GM21367 (cell line): ENCODE measurements around the gene PANX2.
"Not testable (repeated sequence)": the region's sequence is repeated elsewhere in the genome, so short reads cannot be mapped to it uniquely, and the experiment has no call there.

Experiments
- ATAC-seq: cut with Tn5 transposase; IDR thresholded peaks from one replicate; pipeline ENCODE4 v1.9.1; 2021; ENCODE audit not compliant: unreplicated experiment

Gene PANX2

DNA sequence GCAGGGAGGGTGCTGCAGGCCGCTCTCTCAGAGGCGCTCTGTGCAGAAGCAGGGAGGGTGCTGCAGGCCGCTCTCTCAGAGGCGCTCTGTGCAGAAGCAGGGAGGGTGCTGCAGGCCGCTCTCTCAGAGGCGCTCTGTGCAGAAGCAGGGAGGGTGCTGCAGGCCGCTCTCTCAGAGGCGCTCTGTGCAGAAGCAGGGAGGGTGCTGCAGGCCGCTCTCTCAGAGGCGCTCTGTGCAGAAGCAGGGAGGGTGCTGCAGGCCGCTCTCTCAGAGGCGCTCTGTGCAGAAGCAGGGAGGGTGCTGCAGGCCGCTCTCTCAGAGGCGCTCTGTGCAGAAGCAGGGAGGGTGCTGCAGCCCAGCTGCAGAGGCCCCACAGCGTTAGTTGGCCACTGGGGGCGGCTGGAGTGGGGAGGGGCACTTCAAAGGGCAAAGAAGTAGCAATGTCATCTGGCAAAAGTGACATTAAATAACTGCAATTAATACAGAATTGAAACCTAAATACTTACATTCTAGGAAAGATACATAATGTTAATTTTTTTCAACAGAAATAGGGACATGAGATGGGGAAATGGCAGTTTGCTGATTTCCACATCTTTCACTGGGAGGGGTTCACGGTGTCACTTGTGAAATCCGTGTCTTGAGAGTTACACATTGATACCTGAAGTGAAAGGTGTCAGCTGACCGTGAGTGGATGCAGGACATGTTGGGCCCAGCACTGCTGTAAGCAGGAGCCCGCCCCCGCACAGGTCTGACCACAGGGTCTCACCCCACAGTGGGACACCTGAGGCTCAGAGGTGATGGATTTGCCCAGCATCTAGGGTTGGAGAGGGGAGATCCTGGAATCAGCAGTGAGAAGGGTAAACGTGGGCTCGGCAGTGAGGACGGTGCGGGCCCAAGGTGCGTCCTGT lies 23.0 kb upstream of the PANX2 start:
- not testable (repeated sequence) for ATAC-seq

DNA sequence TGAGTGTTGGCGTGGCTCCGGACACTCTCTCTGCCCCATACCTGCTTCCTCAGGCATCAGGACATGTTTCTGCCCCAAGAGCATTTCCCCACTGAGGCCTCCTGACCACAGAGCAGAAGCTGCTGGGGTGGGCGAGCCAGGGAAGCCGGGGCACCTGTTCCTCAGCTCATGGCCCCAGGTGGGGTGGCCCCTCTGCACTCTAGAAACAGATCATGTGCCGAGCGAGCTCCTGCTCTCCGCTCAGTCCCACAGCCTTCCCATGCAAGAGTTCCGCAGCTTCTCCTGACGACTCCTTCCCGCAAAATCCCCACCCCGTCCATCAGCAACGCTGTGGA lies 22.4 kb upstream of the PANX2 start:
- ATAC-seq: no peak

GRCh38 chr22:50148991-50149721 lies 21.4 kb upstream of the PANX2 start:
- ATAC-seq: no peak

DNA sequence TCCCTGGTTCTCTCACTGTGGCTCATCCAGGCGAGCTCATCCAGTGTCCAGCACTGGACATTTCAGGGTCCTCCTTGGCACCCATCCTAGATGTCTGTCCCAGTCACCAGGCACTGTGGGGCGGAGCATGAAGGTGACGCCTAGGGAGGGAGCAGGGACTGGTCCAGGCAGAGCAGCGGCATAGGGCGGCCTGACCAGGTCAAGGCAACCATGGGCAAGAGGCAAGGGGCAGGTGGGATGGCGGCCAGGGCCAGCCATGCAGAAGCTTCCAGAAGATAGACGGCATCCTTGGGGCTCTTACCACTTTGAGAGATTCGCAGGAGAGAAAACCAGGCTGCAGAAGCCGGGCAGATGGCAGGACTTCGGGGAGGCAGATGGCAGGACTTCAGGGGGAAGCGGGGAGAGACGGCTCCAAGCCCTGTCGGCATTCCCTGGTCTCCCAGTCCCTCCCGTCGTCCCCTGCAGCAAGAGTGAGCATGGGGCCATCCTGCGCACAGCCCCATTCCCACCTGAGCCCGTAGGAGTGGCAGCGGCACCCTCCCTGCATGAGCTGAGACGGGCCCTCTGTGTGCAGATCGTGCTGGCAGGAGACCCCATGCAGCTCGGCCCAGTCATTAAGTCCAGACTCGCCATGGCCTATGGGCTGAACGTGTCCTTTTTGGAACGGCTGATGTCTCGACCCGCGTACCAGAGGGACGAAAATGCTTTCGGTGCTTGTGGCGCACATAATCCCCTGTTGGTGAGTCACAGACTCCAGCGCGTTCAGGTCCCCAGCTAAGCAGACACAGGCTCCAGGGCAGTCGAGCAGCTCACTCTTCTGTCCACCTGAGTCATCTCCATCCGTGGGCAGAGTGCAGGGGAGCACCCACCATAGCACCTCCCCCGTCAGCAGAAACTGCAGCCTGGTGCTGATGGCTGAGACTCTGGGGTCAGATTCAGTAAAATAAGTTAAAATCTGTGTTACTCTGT lies 20.1 kb upstream of the PANX2 start:
- ATAC-seq: no peak

DNA sequence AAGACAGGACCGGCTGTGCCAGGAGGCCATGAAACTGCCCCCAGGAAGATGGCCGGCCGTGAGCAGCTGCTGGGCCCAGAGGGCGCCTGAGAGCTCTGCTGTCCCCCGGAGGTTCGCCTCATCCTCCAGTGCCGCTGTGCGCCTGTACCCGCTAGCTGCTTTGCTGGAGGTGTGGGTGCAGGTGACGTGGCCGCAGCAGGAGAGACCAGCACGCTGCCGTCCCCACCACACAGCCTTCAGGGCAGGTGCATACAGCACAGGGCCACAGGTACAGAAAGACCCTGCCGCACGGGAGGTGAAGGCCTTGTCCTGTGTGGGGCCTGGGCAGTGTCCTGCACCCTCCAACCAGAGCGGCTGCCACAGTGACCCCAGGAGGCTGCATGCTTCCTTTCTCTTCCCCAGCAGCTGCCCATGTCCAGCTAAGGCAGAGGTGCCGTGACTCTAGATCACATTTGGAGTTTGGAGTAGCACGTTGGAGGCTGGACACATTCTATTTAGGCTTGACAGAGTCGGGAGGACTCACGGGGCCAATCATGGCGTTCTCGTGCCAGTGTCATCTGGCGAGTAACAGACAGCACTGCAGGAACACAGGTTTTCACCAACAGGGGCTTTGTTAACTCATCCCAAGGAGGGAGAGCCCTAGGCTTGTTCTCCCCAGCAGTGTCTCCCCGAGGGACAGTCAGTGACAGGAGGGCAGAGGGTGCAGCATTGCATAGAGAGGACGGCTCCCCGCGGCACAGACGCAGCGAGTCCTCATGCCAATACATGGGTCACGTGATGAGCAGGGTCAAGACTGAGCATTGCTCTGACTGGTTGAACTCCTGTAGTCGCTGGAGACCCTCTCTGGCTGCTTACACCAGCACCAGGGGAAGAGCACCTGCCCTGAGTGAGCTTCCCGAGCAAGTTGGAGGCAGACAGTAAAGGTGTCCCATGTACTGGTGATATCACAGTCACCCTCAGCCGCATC lies 18.7 kb upstream of the PANX2 start:
- no peak for ATAC-seq

DNA sequence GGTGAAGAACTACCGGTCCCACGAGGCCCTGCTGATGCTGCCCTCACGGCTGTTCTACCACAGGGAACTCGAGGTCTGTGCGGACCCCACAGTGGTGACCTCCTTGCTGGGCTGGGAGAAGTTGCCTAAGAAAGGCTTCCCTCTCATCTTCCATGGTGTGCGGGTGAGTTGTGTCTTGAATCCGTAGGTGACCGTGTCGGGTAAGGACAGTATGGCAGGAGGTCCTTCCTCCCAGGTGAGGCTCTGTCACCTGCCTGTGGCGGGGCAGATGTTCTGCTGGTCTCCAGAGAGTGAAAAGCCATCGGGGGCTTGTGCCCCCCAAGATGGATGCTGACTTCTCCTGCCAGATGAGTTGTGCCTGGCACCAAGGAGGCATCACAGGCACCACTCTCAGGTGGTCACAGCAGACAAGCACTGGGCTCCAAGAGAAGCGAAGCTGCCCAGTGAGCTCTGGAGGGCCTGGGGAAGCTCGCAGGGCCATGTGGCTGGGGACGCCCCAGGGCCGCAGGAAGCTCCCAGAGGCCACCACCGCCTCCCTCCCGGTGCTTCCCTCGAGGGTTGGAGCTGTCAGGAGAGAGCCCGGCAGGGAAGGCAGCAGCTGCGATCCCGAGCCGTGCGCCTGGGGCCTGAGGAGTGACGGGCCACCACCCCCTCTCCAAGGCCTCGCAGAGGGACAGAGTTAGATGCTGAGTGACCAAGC lies 17.3 kb upstream of the PANX2 start:
- no peak for ATAC-seq

- no peak for ATAC-seq
Observed at GRCh38 chr22:50153756-50154140, 16.8 kb upstream of the PANX2 start.

DNA sequence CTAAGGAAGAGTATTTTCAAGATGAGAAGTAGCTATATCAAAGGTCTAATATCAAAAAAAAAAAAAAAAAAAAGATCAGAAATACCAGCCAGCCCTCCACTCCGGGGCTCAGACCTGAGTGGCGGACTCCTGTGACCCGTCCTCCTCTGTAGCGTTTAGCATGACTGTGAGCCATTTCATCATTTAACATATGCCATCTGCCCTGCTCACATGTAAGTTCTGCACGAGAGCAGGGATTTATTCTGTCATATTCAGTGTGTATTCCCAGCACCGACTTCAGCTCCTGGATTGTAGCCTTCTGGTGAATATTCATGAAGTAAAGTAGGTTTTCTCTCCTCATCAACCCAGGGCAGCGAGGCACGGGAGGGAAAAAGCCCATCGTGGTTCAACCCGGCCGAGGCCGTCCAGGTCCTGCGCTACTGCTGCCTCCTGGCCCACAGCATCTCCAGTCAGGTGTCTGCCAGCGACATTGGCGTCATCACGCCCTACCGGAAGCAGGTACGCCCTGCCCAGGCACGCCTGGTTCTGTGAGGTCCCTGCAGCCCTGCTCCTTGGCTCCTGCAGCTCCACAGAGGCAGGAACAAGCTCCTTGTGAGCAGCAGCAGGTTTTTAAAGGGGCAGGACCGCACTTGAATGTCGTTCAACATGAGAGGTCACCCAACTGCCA lies 12.7 kb upstream of the PANX2 start:
- ATAC-seq: no peak

DNA sequence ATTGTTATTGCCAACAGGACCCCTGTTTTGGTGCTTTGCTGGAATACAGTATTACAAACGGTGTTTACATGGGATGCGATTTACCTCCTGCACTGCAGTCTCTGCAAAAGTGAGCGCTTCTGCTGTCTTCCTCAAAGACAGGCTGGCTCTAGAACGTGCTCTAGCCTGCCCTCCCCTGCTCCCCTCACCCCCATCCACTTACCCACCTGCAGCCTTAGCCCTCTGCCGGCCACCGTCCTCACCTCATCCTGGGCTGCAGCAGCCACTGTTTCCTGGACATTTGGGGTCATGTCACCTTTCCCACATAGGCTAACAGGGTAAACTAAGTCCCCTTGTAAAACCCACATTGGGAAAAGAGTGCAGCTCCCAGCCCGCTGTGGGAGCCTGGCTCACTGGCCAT lies 9.6 kb upstream of the PANX2 start:
- ATAC-seq: no peak

DNA sequence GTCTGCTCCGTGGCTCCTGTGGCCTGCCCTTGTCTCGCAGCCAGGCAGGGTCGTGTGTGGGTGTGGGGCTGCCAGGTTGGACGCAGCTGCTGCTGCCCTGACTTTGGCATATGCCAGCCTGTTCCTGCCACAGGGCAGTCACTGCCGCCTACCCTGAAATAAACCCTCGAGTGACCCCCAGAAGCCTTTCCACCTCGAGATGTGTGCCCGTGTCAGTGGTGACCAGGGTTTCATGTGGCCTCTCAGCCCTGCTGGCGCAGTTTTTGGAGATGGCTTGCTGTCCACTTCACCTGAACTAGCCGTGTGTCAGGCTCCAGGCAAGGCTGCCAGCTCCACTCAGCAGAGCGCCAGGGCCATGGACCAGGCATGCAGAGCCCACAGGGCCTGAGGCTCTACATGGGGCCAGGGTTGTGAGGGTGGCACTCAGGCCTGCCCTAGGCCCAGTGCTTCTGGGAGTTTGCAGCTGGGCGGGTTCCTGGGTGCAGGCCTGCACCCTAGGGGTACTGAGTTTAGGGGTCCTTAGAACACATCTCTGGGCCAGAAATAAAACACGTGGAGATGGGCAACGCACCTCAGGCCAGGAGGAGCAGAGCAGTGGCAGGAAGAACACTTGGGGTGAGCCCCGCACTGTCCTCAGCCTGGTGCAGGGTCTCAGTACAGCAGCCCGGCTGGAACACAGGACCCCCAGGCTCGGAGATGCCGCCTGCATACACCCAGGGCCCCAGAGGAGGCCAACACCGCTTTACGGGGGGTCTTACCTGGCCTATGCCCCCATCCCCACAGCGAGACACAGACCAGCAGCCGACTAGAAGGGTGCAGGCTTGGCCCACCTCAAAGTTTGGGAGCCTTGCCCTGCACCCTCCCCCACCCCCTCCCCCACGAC lies 8.8 kb upstream of the PANX2 start:
- no peak for ATAC-seq

DNA sequence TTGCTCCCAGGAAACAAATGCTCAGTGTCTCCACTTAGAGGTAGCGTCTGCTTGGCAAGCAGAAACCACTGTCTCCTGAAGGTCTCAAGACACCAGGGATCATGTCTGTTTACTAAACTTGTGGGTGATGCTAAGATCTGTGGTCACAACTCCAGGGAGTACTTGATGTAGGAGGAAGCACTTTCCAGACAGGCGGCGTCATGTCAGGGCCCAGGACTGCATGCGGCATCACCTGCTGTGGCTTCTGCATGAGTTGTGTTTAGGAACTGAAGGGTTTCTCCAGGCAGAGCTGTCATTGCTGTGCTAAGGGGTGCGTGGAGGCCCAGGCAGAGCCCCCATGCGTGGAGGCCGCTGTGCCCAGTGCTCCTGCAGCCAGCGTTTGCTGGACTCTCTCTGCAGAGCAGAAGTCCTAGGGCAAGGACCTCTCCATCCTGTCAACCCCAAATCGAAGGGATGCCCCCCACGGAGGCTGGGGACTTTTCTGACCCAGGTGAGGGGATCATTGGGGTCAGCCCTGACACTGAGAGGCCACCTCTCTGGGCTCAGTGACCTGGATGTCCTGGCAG lies 8.1 kb upstream of the PANX2 start:
- ATAC-seq: no peak

- ATAC-seq: no peak
Observed at GRCh38 chr22:50165436-50166123, 5.0 kb upstream of the PANX2 start.

- ATAC-seq: no peak
Observed at GRCh38 chr22:50167689-50168489, 2.6 kb upstream of the PANX2 start.

DNA sequence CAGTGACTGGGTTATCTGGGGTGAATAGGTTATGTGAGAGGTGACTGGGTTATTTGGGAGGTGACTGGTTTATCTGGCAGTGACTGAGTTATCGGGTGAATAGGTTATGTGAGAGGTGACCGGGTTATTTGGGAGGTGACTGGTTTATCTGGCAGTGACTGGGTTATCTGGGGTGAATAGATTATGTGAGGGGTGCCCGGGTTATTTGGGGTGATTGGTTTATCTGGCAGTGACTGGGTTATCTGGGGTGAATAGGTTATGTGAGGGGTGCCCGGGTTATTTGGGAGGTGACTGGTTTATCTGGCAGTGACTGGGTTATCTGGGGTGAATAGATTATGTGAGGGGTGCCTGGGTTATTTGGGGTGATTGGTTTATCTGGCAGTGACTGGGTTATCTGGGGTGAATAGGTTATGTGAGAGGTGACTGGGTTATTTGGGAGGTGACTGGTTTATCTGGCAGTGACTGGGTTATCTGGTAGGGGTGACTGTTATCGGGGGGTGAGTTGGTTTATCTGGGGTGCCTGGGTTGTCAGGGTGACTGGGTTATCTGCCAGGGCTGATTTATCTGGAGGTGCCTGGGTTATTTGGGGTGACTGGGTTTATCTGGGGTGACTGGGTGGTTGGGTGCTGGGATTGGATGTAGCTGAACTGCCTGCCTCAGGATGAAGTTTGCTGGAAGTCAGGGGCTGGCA lies 1.9 kb upstream of the PANX2 start:
- not testable (repeated sequence) for ATAC-seq

DNA sequence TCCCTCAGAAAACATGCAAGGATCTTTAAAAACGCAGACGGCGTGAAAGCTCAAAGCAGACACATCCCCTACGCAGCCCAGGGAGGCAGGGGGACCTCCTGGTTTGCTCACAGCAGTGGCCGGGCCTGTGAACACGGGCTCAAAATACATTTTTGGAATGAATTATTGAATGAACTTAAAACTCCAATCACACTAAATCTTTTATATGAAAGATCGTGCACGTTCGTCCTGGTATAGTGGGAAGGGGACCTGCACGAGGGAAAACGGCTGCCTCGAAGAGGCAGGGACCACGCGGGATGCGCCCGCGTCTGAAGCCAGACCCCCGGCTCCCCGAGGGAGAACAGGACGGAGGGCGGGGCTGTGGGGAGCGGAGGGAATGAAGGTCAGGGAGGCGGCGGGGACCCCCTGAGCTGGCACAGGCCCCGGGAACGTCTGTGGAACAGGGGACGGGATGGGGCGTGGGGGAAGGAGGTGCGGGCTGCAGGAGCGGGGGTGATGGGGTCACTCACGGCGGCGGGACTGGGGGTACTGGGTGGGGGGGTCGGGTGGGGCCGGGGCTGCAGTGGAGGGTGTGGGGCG lies 1.3 kb upstream of the PANX2 start:
- no peak for ATAC-seq
